Ectodermal cell (in vitro differentiated cells): ENCODE results near the gene PCDHB16.
"Not testable (repeated sequence)": the region's sequence is repeated elsewhere in the genome, so short reads cannot be mapped to it uniquely, and the experiment has no call there.

ENCODE experiments used
- H3K27ac ChIP-seq: 2 replicates; pipeline ENCODE4 v1.7.0; 2013; ENCODE audit warnings: mild to moderate bottlenecking, low read depth, low read length; ENCODE audit not compliant: insufficient read depth, poor library complexity, severe bottlenecking
- H3K27me3 ChIP-seq: 2 replicates; pipeline ENCODE4 v1.7.0; 2013; ENCODE audit warnings: mild to moderate bottlenecking, low read length; ENCODE audit not compliant: insufficient read depth, control insufficient read depth, poor library complexity, severe bottlenecking
- H3K36me3 ChIP-seq: one replicate; pipeline ENCODE4 v1.7.0; 2013; ENCODE audit warnings: low read length; ENCODE audit not compliant: control insufficient read depth, insufficient read depth
- H3K4me1 ChIP-seq: one replicate; pipeline ENCODE4 v1.7.0; 2013; ENCODE audit warnings: low read length; ENCODE audit not compliant: control insufficient read depth, insufficient read depth
- H3K4me3 ChIP-seq: 2 replicates; pipeline ENCODE4 v1.7.0; 2013; ENCODE audit warnings: low read depth, low read length, control low read depth; ENCODE audit not compliant: insufficient read depth
- H3K9me3 ChIP-seq: 2 replicates; pipeline ENCODE4 v1.7.0; 2013; ENCODE audit warnings: mild to moderate bottlenecking, low read length, moderate library complexity; ENCODE audit not compliant: control insufficient read depth
- WGBS, 2 experiments: methylation state at CpG; one replicate each; pipeline ENCODE4 v1.1.7; 2013; ENCODE audit warnings: missing lambda C conversion rate in 2 of 2; 5-methylcytosine and 5-hydroxymethylcytosine counted together

Gene PCDHB16

DNA sequence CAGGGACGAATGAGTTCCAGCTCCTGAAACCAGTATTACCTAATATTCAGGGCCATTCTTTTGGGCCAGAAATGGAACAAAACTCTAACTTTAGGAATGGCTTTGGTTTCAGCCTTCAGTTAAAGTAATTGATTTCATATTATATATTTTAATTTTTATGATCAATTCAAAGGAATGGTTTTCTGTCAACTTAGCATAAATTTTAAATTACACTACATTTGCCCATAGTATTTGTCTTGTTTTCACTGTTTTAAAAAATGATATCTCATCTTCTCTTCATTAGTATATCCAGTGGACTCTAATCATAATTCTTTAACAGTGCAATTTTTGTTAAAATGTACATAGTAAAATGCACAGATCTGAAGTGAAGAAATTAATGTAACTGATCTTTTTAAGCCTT lies 1.9 kb upstream of the PCDHB16 start:
- 74 to 84% methylated on average over 1 of the region's 1 CpG for WGBS, 2 experiments
- Histone ChIP-seq H3K36me3 (no peaks in the 10 kb centered on the region), H3K9me3 (no peaks in the 10 kb centered on the region), H3K27me3 (no peaks in the 10 kb centered on the region), H3K4me1 (no peaks in the 10 kb centered on the region), H3K4me3 (no peak overlapping the region), H3K27ac (no peak overlapping the region)

DNA sequence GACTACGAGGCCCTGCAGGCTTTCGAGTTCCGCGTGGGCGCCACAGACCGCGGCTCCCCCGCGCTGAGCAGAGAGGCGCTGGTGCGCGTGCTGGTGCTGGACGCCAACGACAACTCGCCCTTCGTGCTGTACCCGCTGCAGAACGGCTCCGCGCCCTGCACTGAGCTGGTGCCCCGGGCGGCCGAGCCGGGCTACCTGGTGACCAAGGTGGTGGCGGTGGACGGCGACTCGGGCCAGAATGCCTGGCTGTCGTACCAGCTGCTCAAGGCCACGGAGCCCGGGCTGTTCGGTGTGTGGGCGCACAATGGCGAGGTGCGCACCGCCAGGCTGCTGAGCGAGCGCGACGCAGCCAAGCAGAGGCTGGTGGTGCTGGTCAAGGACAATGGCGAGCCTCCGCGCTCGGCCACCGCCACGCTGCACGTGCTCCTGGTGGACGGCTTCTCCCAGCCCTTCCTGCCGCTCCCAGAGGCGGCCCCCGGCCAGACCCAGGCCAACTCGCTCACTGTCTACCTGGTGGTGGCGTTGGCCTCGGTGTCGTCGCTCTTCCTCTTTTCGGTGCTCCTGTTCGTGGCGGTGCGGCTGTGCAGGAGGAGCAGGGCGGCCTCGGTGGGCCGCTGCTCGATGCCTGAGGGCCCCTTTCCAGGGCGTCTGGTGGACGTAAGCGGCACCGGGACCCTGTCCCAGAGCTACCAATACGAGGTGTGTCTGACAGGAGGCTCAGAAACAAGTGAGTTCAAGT lies 2.1 kb downstream of the PCDHB16 start:
- not testable (repeated sequence) for H3K9me3 ChIP-seq, H3K4me1 ChIP-seq, H3K27me3 ChIP-seq, H3K4me3 ChIP-seq, H3K36me3 ChIP-seq, H3K27ac ChIP-seq
- WGBS, 2 experiments: 92 to 93% methylated on average over 47 to 56 of the region's 69 CpGs

DNA sequence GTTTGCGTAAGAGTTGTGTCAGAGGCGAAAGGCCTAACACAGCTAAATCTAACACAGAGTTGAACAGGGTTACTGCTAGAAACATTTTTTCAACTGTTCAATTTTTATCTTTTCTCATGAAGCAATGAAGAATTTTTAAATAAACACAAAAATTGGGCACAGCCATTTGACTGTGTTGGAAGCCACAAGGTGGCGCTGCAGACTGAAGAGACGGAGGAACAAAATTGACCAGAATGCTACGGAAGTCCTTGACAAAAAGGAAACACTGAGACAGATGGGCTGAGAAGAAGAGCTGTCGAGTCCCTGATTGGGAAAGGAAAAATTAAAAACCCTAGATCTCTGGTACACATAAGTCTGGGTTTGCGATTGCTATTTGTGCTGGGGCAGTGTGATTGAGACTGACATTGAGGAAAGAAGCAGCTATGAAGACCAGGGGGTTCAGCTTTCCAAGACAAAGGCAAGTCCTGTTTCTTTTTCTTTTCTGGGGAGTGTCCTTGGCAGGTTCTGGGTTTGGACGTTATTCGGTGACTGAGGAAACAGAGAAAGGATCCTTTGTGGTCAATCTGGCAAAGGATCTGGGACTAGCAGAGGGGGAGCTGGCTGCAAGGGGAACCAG lies 4.8 kb downstream of the PCDHB16 start, which contains the start of gene PCDHB9:
Gene PCDHB9, plus strand, starts transcription at position 265 of the 616 bp plus-strand sequence. Its CDS starts 158 bp downstream, at position 423.
- H3K27ac ChIP-seq: no peak within 1 kb of the TSS
- no peaks in the 10 kb centered on the region for H3K27me3 ChIP-seq
- 51 to 55% methylated on average over 7 of the region's 9 CpGs for WGBS, 2 experiments
- no peak within 1 kb of the TSS for H3K4me3 ChIP-seq
- no peaks in the 10 kb centered on the region for H3K9me3 ChIP-seq
- H3K36me3 ChIP-seq: no peaks in the 10 kb centered on the region
- H3K4me1 ChIP-seq: no peaks in the 10 kb centered on the region

DNA sequence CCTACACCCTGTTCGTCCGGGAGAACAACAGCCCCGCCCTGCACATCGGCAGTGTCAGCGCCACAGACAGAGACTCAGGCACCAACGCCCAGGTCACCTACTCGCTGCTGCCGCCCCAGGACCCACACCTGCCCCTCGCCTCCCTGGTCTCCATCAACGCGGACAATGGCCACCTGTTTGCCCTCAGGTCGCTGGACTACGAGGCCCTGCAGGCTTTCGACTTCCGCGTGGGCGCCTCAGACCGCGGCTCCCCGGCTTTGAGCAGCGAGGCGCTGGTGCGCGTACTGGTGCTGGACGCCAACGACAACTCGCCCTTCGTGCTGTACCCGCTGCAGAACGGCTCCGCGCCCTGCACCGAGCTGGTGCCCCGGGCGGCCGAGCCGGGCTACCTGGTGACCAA lies 6.5 kb downstream of the PCDHB16 start:
- H3K4me1 ChIP-seq, H3K27me3 ChIP-seq, H3K36me3 ChIP-seq, H3K4me3 ChIP-seq, H3K27ac ChIP-seq, H3K9me3 ChIP-seq: not testable (repeated sequence)
- 94 to 95% methylated on average over 23 to 25 of the region's 37 CpGs for WGBS, 2 experiments

DNA sequence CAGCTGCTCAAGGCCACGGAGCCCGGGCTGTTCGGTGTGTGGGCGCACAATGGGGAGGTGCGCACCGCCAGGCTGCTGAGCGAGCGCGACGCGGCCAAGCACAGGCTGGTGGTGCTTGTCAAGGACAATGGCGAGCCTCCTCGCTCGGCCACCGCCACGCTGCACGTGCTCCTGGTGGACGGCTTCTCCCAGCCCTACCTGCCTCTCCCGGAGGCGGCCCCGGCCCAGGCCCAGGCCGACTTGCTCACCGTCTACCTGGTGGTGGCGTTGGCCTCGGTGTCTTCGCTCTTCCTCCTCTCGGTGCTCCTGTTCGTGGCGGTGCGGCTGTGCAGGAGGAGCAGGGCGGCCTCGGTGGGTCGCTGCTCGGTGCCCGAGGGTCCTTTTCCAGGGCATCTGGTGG lies 6.9 kb downstream of the PCDHB16 start:
- not testable (repeated sequence) for H3K9me3 ChIP-seq, H3K36me3 ChIP-seq, H3K27me3 ChIP-seq, H3K4me1 ChIP-seq, H3K27ac ChIP-seq, H3K4me3 ChIP-seq
- WGBS, 2 experiments: 91 to 94% methylated on average over 25 to 34 of the region's 35 CpGs

DNA sequence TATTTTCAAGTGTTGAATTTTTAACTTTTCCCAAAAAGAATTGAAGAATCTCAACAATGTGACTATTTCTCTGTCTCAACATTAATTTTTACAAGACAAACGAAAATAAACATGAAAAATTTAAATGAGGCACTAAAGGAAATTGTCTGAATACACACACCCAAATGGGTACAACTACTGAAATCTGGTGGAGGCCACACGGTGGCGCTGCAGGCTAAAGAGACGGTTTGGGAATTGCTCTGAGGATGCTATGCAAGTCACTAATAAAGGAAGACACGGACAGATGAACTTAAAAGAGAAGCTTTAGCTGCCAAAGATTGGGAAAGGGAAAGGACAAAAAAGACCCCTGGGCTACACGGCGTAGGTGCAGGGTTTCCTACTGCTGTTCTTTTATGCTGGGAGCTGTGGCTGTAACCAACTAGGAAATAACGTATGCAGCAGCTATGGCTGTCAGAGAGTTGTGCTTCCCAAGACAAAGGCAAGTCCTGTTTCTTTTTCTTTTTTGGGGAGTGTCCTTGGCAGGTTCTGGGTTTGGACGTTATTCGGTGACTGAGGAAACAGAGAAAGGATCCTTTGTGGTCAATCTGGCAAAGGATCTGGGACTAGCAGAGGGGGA lies 10.0 kb downstream of the PCDHB16 start, which contains the start of gene PCDHB10:
Gene PCDHB10, plus strand, starts transcription at position 244 of the 616 bp plus-strand sequence. Its CDS starts 200 bp downstream, at position 444.
- H3K4me1 ChIP-seq: no peaks in the 10 kb centered on the region
- no peaks in the 10 kb centered on the region for H3K36me3 ChIP-seq
- H3K27ac ChIP-seq: peak within 1 kb of the TSS; percentile 38
- H3K9me3 ChIP-seq: no peaks in the 10 kb centered on the region
- WGBS, 2 experiments: 16 to 18% methylated on average over 8 of the region's 10 CpGs
- peak within 1 kb of the TSS; percentile 16 for H3K4me3 ChIP-seq
- no peaks in the 10 kb centered on the region for H3K27me3 ChIP-seq

DNA sequence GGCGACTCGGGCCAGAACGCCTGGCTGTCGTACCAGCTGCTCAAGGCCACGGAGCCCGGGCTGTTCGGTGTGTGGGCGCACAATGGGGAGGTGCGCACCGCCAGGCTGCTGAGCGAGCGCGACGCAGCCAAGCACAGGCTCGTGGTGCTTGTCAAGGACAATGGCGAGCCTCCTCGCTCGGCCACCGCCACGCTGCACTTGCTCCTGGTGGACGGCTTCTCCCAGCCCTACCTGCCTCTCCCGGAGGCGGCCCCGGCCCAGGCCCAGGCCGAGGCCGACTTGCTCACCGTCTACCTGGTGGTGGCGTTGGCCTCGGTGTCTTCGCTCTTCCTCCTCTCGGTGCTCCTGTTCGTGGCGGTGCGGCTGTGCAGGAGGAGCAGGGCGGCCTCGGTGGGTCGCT lies 12.1 kb downstream of the PCDHB16 start:
- H3K36me3 ChIP-seq, H3K4me1 ChIP-seq, H3K4me3 ChIP-seq, H3K27me3 ChIP-seq, H3K27ac ChIP-seq, H3K9me3 ChIP-seq: not testable (repeated sequence)
- 94 to 95% methylated on average over 21 to 30 of the region's 37 CpGs for WGBS, 2 experiments

DNA sequence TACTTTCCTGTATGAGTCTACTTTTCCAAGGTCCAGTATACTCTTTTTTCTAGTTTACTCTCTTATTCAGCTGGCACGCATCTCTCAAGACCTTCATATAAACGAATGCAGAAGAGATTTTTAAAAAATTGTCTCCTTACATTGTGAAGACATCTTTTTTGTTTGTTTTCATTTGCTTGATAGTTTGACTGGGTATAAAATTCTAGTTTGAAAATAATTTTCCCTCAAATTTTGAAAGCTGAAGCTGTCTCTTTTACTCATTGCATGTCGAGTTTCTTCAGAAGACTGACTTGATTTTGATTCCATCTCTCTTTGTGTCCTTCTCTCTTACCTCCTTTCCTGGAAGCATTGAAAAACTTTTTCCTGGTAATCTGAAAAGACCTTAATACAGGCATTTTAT lies 14.2 kb downstream of the PCDHB16 start:
- H3K4me3 ChIP-seq: no peak overlapping the region
- H3K4me1 ChIP-seq: no peaks in the 10 kb centered on the region
- H3K27ac ChIP-seq: no peak overlapping the region
- no peaks in the 10 kb centered on the region for H3K27me3 ChIP-seq
- no peaks in the 10 kb centered on the region for H3K9me3 ChIP-seq
- WGBS, 2 experiments: 69 to 70% methylated on average over 3 of the region's 3 CpGs
- H3K36me3 ChIP-seq: no peaks in the 10 kb centered on the region

DNA sequence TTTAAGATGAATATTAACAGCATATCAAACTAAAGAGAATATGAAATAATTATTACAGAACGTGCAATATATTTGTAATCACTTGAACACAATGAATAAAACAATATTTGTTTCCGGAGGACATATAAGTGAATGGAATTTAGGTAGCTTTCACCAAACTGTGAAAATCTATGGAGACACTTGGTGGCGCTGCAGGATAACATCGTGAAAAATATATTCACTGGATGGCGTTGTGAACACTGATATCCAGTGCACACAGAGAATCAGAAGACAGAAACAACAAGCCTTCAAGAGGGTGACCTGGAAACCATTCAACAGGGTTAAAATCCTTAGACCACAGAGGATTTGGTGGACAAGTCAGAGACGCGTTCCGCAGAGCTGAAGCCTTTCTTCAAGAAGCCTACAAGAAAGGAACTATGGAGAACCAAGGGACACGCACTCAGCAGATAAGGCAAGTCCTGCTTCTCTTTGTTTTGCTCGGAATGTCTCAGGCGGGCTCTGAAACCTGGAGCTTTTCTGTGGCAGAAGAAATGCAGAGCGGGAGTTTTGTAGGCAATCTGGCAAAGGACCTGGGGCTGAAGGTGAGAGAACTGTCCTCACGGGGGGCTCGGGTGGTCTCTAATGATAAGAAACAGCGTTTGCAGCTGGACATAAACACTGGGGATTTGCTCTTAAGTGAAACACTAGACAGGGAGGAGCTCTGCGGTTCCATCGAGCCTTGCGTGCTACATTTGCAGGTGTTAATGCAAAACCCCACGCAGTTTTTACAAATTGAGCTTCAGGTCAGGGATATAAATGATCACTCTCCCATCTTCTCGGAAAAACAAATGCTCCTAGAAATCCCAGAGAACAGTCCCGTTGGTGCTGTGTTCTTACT lies 17.4 kb downstream of the PCDHB16 start, which contains the start of gene PCDHB11:
Gene PCDHB11, plus strand, starts transcription at position 269 of the 877 bp plus-strand sequence. Its CDS starts 148 bp downstream, at position 417.
- WGBS, 2 experiments: 82 to 83% methylated on average over 20 of the region's 21 CpGs
- no peak within 1 kb of the TSS for H3K27ac ChIP-seq
- no peaks in the 10 kb centered on the region for H3K27me3 ChIP-seq
- no peaks in the 10 kb centered on the region for H3K36me3 ChIP-seq
- H3K4me1 ChIP-seq: no peaks in the 10 kb centered on the region
- no peak within 1 kb of the TSS for H3K4me3 ChIP-seq
- no peaks in the 10 kb centered on the region for H3K9me3 ChIP-seq
